Measurements from ENCODE around the gene FBXW11.

Gene FBXW11

GRCh38 chr5:171837522-171837921, 168.9 kb downstream of the FBXW11 start:
- DNase-seq: no peak

DNA sequence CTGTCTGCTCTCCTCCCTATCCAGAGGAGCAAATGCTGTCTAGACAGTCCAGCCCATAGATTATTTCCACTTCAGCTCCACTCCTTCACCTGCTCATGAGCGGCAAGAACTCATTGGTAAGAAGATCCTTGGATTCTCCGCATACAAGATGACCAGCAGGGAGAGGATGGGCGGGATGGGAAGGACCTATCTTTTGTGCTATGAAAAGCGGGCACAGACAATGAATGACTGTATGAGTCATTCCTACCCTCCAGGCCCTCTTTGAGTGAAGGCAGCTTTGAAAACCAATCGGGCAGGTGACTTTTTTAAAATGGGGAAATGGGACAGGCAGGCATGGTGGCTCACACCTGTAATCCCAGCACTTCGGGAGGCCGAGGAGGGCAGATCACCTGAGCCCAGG, 171.4 kb downstream of the FBXW11 start:
- no peak for DNase-seq

- no peak for DNase-seq
These were observed 172.0 kb downstream of the FBXW11 start for GRCh38 chr5:171834461-171834860.

DNA sequence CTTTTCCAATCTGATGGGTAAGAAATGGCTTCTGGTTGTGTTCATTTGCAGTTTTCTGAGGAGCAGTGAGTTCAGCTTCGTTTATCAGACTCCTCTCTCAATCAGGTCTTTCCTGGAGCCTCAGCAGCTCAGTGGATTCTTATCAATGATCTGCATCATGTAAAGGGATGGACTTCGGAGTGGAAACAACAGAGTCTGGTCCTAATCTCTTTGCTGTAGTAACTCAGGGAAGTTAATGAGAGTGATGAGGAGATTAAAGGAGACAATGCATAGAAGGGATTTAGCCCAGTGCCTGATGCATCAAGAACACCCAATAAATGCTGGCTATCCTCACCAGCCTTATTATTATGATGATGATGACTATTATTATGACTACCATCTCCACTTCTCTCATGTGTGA, 173.7 kb downstream of the FBXW11 start:
- DNase-seq: no peak

DNA sequence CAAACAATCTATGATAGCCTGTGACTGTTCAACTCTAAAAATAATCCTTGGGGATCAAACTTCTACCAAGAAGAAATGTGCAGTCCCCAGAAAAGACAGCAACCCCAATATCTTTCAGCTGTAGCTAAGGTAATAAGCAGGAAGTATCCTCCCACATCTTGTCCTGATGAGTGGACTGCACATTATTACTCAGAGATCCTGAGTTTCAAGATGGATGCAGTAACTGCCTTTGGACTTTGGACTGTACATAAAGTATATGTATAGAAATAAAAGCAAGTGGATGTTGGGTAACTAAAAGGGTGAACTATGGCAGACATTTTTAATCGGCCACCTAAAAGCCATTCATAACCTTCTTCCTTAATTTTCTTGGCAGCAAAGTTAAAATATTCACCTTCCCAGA, 175.8 kb downstream of the FBXW11 start:
- DNase-seq: no peak

DNA sequence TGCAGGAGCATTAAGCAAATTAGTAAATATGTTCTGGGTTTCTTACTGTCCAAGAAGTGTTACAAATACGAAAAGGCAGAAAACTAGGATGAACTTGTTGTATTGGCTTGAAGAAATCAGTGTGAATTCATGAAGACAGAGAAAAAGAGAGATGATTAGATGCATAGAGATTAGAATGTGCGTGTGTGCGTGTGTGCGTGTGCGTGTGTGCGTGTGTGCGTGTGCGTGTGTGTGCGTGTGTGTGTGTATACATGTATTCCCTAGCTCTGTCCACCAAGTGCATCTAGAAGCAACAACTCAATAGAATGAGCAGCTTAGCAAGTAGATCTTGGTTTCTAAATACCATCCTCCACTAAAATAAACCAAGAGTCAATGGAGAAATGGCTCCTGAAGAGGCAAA, 179.3 kb downstream of the FBXW11 start:
- DNase-seq: no peak

- DNase-seq: no peak
These were observed 180.3 kb downstream of the FBXW11 start for GRCh38 chr5:171826132-171826531.

- DNase-seq: no peak
These were observed 181.4 kb downstream of the FBXW11 start for GRCh38 chr5:171825051-171825450.

DNA sequence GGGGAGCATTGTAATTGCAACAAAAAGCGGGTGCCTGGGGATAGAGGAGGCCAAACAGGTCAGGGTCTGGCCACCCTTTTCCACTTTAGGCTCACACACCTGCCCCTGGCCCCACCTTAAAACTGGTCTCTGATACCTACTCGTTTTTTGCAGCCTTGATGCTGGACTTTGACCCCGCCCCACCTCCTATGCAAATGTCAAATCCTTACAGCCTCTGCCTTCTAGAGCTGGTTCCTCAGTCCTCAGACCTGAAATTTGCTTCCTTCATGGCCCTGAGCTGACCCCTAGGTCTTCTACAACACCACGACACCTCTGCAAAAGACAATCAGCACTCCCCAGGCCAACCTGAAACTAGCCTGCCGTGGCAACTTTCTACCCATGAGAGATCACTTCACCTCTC, 183.2 kb downstream of the FBXW11 start:
- DNase-seq: no peak

GRCh38 chr5:171821286-171821685, 185.2 kb downstream of the FBXW11 start:
- no peak for DNase-seq

GRCh38 chr5:171820561-171820960, 185.9 kb downstream of the FBXW11 start:
- DNase-seq: no peak

DNA sequence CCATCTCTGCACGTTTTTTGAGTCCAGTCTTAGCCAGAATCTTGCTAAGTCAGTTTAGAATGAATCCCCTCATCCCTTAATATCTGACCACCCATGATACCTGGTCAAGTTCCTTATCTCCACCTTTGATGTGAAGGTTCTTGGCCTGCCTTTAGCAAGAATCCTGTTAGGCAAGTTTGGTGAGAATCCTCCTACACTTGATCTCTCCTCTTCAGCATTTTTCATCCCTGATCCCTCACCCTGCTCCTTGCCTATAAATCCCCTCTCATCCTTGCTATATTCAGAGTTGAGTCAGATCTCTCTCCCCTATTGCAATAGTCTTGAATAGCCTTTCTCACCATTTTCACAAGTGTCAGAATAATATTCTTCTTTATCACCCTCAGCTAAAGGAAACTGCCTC, 189.8 kb downstream of the FBXW11 start:
- DNase-seq: no peak

GRCh38 chr5:171813813-171814490, 192.5 kb downstream of the FBXW11 start:
- DNase-seq: no peak

DNA sequence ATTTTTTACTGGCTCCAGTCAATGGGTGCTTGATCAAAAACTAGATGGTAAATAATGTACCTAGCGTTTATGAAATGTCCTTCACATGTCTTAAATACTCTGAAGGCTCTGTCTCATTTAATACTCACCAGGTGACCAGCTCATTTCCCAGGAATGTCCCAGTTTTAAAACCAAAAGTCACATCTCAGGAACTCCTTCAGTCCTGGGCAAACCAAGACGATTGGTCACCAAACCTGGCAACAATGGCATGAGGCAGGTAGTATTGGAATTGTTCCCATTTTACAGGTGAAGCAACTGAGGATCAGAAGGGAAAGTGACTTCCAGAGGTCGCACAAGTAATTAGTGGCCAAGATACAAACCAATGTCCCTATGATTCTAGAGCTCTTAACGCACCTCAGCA, 193.2 kb downstream of the FBXW11 start:
- no peak for DNase-seq
